Measurements from ENCODE around the gene MEST. TPM values are rescaled to one million over a fixed set of nuclear protein-coding genes. Genes with fewer than 3 reads are reported as not detected.

MEST gene
- polyA plus RNA-seq, 1 of the 3 experiments (the other 2 are of a cell fraction): 36.7 TPM

GRCh38 chr7:130452951-130453350 is 38.9 kb upstream of the MEST start:
- Histone ChIP-seq H3K27me3 (ENCODE audit: insufficient read depth) (no peaks in the 10 kb centered on the region), H3K9ac (no peak overlapping the region), H3K36me3 (replicated peaks in 1 of 2; ENCODE audit: control insufficient read depth in 1 of 2, insufficient read depth in 2 of 2, low read length in 1 of 2) (no peaks in the 10 kb centered on the region), H3K4me1 (ENCODE audit: control insufficient read depth in 1 of 2, insufficient read depth in 2 of 2, low read depth in 1 of 2, low read length in 1 of 2) (no peaks in the 10 kb centered on the region), H3F3A (replicated peaks; ENCODE audit: insufficient read depth) (no peaks in the 10 kb centered on the region), H3K9me2 (no peaks in the 10 kb centered on the region), H3K9me3 (0 out of 2 replicates have a peak, but pooled peaks cover 6% of the 10 kb centered on the region), H3K79me2 (ENCODE audit: insufficient read depth) (no peaks in the 10 kb centered on the region), H4K20me1 (ENCODE audit: insufficient read depth) (no peaks in the 10 kb centered on the region), H3K4me2 (no peak overlapping the region), H3K27ac (ENCODE audit: low read depth in 2 of 2, low read length in 1 of 2) (no peak overlapping the region), H3K4me3 (ENCODE audit: low read depth in 2 of 2, low read length in 1 of 2) (no peak overlapping the region), H2AFZ (ENCODE audit: low read depth) (no peak overlapping the region)
- DNase-seq: no peak
- POLR2A ChIA-PET: no interaction called here
- TF ChIP-seq CTCF (IDR thresholded peaks at IDR 0.05) (no peak), FOSL2 (IDR thresholded peaks at IDR 0.05; ENCODE audit: borderline replicate concordance, low read depth) (no peak), RXRA (IDR thresholded peaks at IDR 0.05; ENCODE audit: borderline replicate concordance, low read depth) (no peak), RAD21 (IDR thresholded peaks at IDR 0.05; ENCODE audit: low read length) (no peak), EZH2phosphoT487 (IDR thresholded peaks at IDR 0.05; ENCODE audit: borderline replicate concordance, low read depth) (no peak), POLR2AphosphoS5 (IDR thresholded peaks at IDR 0.05; ENCODE audit: low read depth, low read length) (no peak), SMC3 (IDR thresholded peaks at IDR 0.05; ENCODE audit: low read depth, low read length) (no peak), YY1 (IDR thresholded peaks at IDR 0.05; ENCODE audit: low read depth) (no peak), FOXJ3 (CRISPR knock-in tag; IDR thresholded peaks at IDR 0.05) (no peak), ELF1 (IDR thresholded peaks at IDR 0.05) (no peak), JUND (IDR thresholded peaks at IDR 0.05) (no peak), USF1 (IDR thresholded peaks at IDR 0.05; ENCODE audit: borderline replicate concordance, low read depth) (no peak), TCF12 (IDR thresholded peaks at IDR 0.05) (no peak), REST (IDR thresholded peaks at IDR 0.05; ENCODE audit: low read depth, low read length) (no peak), GABPA (IDR thresholded peaks at IDR 0.05; ENCODE audit: low read depth) (no peak), IRF3 (IDR thresholded peaks at IDR 0.05; ENCODE audit: low read depth, low read length) (no peak), ZBTB33 (IDR thresholded peaks at IDR 0.05; ENCODE audit: borderline replicate concordance, low read depth) (no peak), PBX3 (IDR thresholded peaks at IDR 0.05) (no peak)
- CTCF ChIA-PET: interaction anchor here (0.8 kb wide), 1 partner anchor 8 kb away, joined by 3 read pairs; no protein-coding TSS in a partner anchor
- WGBS (ENCODE audit: low lambda C conversion rate): 73% methylated on average over 3 of the region's 3 CpGs

All from SK-N-SH (cell line).